C4-2B (cell line): ENCODE measurements around the gene ZNF581.

ENCODE experiments used
- H3K27ac ChIP-seq: fragments of 450-650 bp; 2 replicates; pipeline ENCODE4 v1.5.1; 2017
- CTCF ChIP-seq: fragments of 450-650 bp; conservative IDR thresholded peaks from 2 replicates; pipeline ENCODE4 v1.5.1; 2017; ENCODE audit warnings: mild to moderate bottlenecking
- ZFX ChIP-seq: fragments of 450-650 bp; IDR thresholded peaks from 2 replicates; pipeline ENCODE4 v1.6.1; 2017

ZNF581 gene

DNA sequence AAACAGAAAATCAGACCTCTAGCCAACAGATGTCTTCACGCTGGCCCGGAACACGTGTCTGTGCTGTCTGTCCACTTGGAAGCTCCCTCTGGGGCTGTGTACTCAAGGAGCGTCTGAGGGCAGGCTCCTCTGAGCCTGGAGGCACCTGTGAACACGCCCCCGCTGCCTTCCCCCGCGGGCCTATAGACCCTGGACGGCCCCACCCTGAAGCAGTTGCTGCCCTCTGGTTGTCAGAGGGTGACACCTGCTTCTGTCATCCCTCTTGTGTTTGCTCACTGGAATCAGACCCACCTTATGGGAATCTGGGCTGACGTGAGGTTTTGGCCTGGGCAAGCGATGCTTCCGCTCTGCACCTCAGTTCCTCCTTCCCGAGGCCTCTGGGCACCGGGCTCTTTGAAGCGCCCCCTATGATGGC lies 50.8 kb downstream of the ZNF581 start:
- no peak overlapping the region for H3K27ac ChIP-seq
- TF ChIP-seq CTCF = no peak
- no peak for TF ChIP-seq ZFX

DNA sequence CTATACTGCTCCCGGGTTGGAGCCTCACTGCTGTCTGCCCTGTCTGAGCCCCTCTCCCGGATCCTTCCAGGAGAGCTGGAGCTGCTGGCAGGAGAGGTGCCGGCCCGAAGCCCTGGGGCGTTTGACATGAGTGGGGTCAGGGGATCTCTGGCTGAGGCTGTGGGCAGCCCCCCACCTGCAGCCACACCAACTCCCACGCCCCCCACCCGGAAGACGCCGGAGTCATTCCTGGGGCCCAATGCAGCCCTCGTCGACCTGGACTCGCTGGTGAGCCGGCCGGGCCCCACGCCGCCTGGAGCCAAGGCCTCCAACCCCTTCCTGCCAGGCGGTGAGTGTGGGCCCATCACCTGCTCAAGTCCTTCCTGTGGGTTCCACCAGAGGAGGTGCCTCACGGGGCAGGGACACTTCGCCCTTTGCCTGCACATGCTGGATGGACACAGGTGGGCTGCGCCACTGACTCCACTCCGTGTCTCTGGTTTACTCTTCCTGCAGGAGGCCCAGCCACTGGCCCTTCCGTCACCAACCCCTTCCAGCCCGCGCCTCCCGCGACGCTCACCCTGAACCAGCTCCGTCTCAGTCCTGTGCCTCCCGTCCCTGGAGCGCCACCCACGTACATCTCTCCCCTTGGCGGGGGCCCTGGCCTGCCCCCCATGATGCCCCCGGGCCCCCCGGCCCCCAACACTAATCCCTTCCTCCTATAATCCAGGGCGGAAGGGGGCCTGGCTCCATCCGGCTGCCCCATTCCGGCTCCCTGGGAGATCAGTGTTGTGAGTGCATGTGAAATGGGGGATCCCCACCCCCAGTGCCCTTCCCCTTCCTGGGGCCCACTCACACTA lies 51.4 kb downstream of the ZNF581 start:
- no peak for TF ChIP-seq ZFX
- TF ChIP-seq CTCF = no peak
- no peak overlapping the region for H3K27ac ChIP-seq
